ENCODE results near the gene CEACAM8.
A peak's percentile ranks its signal among the peaks of the same experiment; 100 is the strongest.
"Not testable (repeated sequence)": the region's sequence is repeated elsewhere in the genome, so short reads cannot be mapped to it uniquely, and the experiment has no call there.

CEACAM8 gene
- total RNA-seq = 0 to 1.5 (median 0) reads per million in 17 experiments

DNA sequence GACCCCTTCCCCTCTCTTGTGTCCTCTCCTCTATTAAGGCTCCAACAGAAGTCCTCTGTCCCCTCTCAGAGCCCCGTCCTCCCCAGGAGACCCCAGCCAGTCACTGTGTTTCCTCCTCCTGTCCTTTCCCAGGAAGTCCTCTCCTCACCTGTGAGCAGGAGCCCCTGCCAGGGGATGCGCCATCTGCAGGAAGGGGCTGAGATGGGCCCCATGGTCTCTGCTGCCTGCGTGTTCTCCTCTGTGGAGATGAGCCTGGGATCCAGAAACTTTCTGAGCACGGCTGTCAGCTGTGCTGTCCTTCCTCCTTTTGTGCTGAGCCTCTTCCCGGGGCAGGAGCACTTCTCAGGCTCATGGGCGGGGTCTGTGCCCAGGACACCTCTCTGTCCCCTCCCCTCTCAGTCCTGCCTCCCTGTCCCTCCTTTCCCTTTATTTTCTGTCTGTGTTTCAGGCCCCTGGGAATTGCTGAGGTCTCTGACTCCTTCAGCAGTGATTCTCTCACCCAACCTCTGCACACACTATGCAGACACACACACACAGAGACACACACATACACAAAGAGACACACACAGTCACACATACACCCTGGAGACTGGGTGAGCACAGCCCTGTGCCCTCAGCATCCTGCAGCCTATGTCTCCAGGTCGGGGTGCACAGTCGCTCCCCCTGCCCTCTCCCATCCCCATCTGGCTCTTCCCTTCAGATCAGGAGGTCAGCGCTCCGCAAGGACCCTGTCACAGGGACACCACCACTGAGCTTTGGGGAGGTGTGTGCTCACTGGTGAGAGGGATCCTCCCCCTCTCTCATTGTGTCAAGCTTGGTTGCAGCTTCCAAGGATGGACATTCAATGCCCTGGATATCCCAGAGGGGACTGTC lies at the start of gene CEACAM8:
CEACAM8 (minus strand) TSS at position 308 of the 873 bp plus-strand sequence; CDS start at position 212, 96 bp downstream.
- no peak for DNase-seq

DNA sequence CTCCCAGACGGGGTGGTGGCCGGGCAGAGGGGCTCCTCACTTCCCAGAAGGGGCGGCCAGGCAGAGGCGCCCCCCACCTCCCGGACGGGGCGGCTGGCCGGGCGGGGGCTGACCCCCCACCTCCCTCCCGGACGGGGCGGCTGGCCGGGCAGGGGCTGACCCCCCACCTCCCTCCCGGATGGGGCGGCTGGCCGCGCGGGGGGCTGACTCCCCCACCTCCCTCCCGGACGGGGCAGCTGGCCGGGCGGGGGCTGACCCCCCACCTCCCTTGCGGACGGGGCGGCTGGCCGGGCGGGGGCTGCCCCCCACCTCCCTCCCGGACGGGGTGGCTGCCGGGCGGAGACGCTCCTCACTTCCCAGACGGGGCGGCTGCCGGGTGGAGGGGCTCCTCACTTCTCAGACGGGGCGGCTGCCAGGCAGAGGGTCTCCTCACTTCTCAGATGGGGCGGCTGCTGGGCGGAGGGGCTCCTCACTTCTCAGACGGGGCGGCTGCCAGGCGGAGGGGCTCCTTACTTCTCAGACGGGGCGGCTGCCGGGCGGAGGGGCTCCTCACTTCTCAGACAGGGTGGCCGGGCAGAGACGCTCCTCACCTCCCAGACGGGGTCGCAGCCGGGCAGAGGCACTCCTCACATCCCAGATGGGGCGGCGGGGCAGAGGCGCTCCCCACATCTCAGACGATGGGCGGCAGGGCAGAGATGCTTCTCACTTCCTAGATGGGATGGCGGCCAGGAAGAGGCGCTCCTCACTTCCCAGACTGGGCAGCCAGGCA lies 44.8 kb upstream of the CEACAM8 start:
- DNase-seq = not testable (repeated sequence)

DNA sequence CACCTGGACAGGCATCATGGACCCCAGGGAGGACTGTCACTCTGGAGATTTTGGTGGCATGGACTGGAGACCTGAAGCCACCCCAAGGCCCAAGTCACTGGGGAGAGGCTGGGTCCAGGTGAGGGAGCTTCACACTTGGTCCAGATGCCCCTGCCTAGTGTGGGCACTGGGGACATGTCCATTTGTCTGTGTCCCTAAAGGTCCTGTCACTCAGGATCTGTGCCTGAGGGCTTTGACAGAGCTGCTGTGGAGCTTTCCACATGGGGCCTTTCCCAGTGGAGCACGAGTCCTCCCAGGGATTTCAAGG lies 40.5 kb upstream of the CEACAM8 start:
- DNase-seq = no peak

DNA sequence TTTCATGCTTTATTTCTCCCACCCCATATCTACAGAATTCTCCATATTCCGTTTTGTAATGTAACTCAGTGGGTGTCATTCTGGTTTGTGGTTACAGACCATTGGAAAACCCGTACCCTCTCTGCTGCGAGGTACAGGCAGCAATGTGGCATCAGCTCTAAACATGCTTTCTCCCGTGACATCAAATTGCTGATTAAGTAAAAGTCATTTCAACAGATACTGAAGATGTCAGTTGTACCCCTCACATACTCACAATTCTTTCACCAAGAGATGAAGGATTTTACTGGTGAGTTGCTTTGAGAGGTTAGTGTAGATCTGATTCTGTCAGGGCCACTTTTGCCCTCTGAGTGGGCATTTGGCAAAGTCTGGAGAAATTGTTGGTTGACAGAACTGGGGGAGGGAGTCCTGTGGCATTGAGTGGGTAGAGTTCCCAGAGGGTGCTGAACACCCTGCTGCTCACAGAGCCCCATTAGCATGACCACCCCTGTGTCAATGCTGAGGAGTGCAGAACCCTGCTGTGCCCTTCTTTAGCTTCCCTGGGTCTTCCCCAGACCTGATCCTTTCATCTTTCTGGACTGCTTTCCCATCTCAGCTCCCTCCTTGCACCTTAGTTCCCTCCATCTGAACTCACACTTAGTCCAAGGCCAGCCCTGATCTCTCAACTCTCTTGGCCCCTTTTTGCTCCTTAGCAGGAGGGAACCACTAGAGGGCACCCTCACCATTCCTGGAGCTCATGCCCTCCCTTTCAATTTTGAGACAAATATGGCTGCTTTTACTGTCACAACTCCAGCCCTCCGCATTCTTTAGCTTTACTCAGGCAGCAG lies 39.9 kb upstream of the CEACAM8 start:
- peak; percentile 57 to 69 (median 63) for DNase-seq

DNA sequence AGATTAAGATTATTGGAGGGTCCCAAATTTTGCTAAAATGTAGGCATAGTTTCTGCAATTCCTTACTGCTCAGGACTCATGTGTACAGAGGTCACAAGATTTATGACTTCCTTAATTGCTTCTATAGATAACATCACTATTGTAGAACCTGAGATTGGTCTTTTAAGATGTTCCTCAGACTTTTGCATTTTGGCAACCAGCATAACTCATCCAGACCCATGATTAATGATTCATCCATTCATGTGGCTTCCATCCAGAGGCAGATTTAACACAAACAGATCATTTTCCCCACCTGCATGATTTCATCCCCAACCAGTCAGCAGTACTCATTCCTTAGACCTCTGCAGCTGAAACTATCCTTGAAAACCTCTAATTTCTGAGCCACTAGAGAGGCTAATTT lies 34.5 kb upstream of the CEACAM8 start:
- DNase-seq = peak in 2 of 4 experiments; percentile 16 to 34

DNA sequence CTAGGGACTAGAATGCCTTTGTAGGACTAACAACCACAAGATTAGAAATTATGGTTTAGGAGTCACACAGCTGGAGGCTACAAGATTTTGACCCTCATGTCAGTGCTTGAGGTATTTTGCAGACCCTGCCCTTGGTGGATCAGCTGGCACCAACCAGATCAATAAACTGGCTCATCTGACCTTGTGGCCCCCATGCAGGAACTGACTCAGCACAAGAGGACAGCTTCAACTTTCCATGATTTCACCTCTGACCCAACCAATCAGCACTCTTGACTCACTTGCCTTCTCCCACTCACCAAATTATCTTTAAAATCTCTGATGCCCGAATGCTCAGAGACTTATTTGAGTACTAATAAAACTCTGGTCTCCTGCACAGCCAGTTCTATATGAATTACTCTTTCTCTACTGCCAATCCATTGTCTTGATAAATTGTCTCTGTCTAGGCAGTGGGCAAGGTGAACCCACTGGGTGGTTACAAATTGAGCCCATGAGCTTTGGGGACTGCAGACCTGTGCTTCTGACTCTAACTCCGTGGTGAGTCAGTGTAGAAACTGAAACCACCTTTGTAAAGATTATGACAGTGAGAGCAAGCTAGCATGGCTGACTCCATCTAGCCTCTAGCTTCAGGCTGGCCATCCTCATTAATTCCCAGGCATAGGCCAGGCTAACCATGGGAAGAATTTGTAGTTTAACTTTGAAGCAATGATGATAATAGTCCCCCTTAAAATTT lies 33.9 kb upstream of the CEACAM8 start:
- DNase-seq = no peak

DNA sequence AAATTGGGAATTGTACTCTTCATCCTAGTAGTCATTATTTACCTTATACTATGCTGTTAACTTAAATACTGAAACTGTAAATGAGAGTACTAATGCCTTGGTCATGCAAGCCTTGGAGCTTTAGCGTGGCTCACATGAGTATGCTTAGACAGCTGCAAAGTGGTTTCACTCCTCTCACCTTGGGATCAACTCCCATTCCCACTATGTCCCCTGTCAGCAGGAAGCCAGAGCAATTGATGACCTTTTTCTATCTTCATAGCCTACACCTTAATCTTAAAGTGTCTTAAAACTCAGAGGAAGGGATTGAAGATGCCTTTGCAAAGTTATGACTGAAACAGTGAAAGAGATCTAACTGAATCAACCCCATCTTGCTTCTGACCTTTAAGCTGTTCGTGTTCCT lies 33.2 kb upstream of the CEACAM8 start:
- no peak for DNase-seq

DNA sequence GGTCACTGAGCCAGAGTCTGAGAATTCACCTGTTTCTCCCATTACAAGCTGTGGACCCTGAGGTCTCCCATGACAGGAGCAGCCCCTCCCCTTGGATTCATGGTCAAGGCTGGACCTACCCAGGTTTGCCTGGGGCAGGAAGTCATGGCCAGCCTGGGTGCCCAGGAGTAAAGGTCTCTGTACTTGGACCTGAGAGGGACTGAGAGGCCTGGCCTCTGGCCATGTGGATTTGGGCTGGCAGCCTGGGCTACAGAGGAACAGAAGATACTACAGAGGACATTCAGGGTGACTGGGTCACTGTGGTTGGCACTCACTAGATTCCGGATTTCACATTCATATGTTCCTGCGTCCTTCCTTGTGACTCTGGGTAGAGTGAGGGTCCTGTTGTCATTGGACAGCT lies 31.5 kb upstream of the CEACAM8 start:
- no peak for DNase-seq

DNA sequence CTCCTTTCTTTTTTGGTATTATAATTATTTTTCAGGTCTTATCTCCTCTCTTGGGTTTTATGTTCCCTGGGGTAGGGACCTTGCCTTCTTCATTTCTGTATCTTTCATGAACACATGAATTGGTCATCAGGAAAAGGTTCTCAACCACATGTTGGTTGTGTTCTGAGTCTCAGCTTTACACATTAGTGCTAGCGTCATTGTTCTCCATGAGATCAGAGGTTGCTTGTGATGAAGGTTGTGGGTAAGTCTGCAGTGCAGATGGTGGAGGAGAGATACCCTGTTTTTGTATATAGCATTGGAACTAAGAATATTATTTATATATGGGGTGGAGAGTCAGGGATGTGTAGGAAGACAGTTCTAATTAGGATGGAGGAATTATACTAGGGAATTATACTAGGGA lies 24.5 kb upstream of the CEACAM8 start:
- no peak for DNase-seq

DNA sequence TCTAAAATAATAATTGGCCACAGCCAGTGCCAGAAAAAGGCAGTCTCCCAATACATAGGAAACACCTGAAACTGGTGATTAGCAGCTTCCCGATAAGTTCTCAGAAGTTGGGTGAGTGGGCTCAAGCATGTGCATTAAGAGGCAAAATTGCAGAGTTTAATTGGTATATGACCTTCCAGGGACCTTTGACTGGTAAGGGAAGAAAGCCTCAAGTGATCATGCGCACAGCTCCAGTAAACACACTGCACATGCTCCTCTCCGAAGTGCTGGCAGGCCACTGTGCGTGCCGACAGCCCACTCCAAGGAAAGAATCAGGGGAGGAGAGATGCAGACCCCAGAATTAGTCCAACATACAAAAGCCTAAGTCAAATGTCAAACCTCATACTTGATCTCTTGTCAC lies 18.9 kb upstream of the CEACAM8 start:
- DNase-seq = no peak

DNA sequence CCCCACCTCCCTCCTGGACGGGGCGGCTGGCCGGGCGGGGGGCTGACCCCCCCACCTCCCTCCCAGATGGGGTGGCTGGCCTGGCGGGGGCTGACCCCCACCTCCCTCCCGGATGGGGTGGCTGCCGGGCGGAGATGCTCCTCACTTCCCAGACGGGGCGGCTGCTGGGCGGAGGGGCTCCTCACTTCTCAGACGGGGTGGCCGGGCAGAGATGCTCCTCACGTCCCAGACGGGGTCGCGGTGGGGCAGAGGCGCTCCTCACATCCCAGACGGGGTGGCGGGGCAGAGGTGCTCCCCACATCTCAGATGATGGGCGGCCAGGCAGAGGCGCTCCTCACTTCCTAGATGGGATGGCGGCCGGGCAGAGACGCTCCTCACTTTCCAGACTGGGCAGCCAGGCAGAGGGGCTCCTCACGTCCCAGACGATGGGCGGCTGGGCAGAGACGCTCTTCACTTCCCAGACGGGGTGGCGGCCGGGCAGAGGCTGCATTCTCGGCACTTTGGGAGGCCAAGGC lies 15.7 kb upstream of the CEACAM8 start:
- not testable (repeated sequence) for DNase-seq

DNA sequence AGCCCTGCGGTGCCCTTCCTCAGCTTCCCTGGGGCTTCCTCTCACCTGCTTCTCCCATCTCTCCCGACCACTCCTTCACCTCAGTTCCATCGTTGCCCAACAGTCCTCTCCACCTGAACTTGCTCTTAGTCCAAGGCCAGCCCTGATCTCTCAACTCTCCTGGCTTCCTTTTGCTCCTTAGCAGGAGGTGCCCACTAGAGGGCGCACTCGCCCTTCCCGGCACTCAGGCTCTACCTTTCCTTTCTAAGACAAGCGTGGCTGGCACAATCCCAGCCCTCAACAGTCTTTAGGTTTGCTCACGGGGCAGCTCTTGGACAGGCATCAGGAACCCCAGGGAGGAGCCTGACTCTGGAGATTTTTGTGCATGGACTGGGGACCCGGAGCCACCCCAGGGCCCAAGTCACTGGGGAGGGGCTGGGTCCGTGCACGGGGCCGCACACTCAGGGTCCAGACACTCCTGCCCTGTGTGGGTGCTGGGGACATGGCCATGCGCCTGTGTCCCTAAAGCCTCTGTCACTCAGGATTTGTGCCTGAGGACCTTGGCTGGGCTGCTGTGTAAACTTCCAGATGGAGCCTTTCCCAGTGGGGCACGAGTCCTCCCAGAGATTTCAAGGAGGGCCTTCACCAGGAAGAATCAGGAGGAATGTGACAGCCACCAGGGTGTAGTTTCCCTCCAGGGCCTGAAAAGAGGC lies 12.1 kb upstream of the CEACAM8 start:
- peak; percentile 55 to 82 (median 66) for DNase-seq

DNA sequence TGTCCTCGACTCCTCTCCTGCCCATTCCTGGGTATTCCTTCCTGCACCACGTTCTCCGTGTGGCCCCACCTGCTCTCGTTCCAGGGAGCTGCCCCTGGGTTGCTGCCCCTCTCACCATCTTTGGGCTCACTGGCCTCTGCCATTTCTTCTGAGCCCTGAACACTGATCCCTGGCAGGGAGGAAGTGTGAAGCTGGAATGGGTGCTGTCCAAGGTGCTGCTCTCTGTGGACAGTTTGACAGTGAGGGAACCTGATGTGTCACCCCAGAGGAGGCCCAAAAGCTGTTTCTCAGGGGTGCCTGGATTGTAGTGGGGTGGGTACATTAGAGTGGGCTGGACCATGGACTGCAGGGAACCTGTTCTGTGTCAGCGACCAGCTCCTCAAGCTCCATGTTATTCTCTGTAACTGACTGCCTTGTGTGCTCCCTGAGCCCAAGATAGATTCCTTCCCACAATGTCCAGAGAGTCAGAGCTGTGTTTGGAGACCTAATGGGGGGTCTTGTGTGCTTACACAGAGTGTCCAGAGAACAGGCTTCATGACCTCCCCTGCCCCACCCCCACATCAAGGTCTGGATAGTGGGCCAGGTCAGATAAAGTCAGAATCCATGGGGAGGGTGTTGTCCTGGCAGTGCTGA lies 7.2 kb upstream of the CEACAM8 start:
- DNase-seq = peak; percentile 63 to 82 (median 74)

DNA sequence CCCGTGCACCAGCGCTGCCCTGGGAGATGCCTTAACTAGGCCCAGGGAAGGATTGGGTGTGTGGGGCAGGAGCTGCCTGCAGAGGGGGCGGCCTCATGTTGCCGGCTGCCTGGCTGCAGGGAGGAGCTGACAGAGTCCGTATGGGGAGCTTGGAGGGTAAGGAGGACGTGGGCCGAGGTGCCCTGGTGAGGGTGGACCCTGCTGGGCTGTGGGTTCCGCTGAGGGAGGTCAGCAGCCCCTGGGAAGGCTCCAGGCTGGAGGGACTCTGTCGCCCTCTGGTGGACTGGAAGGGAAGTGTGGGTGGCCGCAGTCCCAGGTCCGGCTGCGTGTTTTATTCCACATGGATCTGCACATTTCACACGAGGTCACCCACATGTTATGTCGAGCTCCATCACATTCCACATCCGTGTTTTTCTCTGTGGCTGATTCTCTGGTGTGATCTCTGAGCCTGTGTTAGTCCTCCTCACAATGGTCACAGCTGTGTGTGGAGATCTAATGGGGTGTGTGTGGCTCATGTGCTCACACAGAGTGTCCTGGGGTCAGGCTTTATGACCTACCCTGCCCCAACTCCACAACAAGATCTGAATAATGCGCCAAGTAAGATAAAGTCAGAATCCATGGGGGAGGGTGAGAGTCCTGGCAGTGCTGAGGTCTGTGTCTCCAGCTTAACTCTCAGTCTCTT lies 1.8 kb upstream of the CEACAM8 start:
- DNase-seq = peak; percentile 33 to 65 (median 61)

DNA sequence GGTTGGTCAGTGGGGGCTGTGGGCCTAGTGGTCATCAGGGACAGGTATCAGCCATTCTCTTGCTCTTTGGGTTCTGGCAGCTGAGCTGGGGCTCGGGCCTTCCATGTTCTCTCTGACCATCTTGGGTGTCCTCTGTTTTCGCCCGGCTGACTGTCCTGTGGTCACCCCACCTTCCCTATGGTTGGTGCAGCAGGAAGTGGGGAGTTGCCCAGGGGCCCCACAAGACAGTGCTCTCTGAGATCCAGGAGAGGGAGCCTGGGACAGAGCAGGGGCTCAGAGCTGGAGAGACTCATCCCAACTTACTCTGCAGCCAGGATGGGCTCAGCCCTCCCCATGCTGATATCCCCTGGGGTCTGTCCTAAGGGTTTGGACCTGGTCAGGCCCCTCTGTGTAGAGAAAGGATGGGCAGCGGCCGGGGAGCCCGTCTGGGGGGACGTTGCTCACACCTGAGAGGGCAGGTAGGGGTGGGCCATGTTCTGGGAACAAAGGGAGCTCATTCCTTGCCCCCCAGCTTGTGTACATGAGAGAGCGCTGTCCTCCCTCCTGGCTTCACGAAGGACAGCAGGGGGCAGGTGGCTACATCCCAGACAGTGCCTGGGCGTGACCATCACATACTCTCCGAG lies 937 bp upstream of the CEACAM8 start:
- DNase-seq = no peak

DNA sequence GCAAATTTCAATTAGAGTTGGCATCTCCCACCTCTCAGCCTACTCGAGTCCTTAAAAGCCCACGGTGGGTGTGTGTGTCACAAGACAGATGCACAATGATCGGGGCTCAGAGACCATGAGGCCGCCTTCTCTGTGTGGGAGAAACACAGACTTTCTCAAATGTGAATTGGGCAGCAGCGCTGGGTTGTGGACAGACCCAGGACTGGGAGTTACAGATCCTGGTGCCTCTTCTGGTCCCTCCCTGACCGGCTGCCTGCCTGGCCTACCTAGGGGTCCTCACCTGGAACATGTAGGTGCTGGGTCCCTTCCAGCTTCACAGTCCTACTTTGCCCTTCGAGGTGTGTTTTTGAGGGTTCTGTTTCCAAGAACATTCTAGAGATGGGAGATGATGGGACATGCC lies 4.9 kb downstream of the CEACAM8 start:
- DNase-seq = no peak

DNA sequence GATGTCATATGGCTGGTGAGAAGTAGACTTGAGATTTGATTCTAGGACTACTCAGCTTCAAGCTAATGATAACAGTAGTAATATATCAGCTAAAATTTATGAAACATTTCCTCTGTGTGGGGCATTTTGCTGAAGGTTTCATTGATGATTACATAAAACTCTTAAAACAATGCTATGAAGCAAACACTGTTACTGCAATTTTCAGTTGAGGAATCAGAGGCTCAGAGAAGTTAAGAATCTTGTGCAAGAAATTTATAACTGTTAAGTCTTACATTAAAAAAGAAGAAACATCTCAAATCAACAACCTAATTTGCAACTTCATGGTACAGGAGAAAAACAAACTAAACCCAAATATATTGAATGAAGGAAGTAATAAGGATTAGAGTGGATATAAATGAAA lies 10.3 kb downstream of the CEACAM8 start:
- DNase-seq = no peak

DNA sequence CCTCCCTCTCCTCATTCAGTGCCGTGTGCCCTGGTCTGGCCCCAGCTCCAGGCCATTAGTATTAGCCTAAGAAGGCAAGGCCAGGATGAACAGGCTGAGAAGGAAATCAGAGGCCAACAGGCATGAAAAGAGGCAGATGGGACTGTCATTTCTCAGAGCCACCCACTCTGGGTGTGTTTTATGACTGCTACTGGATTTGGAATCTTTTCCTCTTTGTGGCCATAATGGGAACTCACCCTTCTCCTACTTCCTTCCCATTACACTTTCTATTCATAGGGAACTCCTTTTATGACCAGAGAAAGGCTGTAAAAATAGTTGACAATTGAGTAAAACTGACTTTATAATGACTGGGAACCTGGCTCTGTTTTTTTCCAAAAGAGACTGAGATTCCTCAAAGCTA lies 17.7 kb downstream of the CEACAM8 start:
- DNase-seq = peak in 3 of 4 experiments; percentile 41 to 56 (median 47)

DNA sequence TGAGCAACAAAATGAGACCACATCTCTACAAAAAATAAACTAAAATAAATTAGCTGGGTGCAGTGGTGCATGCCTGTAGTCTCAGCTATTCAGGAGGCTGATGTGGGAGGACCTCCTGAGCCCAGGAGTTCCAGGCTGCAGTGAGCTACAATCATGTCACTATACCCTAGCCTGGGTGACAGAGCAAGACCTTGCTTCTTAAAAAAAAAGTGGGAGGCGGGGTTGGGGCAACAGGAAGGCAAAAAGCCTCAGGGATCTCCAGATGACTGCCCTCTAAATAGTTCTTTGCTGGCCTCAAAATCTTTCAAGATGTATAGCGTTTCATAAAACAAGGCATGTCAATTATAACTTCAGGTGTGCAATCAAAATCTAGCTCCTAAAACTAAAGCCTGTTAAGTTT lies 18.5 kb downstream of the CEACAM8 start:
- no peak for DNase-seq

DNA sequence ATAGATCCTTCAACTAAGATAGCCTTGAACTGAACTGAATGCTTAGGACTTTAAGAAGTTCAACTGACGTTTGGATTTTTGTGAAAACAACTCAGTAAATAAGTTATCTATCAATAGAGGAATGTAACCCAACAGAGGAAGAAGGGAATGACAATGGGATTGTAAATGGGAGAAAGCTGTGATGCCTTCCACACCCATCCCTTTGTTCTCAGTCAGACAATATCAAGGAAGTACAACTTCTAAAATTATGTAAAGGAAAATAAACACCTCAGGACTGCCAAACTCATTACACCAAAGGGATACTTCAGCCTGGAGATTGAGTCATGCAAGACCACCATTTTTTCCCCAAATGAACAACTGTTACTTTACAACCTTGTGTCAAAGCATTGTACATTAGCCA lies 21.1 kb downstream of the CEACAM8 start:
- DNase-seq = no peak
